ENCODE measurements around the gene SLC8A1. TPM values are rescaled to one million over a fixed set of nuclear protein-coding genes. Genes with fewer than 3 reads are reported as not detected.

Gene SLC8A1
- total RNA-seq, 1 experiment from 2014 or later, result 1.7 TPM

GRCh38 chr2:40115894-40116293 lies 336.0 kb downstream of the SLC8A1 start:
- no peaks in the 10 kb centered on the region for H3K36me3 Mint-ChIP-seq (ENCODE audit: insufficient read depth in 1 of 3, low read depth in 3 of 3)
- Histone ChIP-seq H4K91ac (ENCODE audit: insufficient read length, low read depth, low read length) (no peak overlapping the region), H3K79me2 (ENCODE audit: insufficient read depth, low read length) (no peaks in the 10 kb centered on the region), H2BK120ac (ENCODE audit: low read depth, low read length, poor library complexity, severe bottlenecking) (no peak overlapping the region), H3T11ph (ENCODE audit: low read length) (no peak overlapping the region), H4K20me1 (ENCODE audit: control insufficient read depth, insufficient read depth, insufficient read length) (no peaks in the 10 kb centered on the region), H4K5ac (ENCODE audit: insufficient read length, low read depth, low read length) (no peak overlapping the region), H3K14ac (ENCODE audit: insufficient read depth, low read length) (no peak overlapping the region), H3K18ac (ENCODE audit: insufficient read length, low read depth, low read length) (no peak overlapping the region), H3K9me3 (ENCODE audit: control insufficient read depth, low read depth, low read length) (no peaks in the 10 kb centered on the region), H3K4me2 (ENCODE audit: insufficient read depth, insufficient read length, low read length) (no peak overlapping the region), H3K23me2 (ENCODE audit: insufficient read length, low read depth, low read length, poor library complexity, severe bottlenecking) (no peaks in the 10 kb centered on the region), H2BK5ac (ENCODE audit: insufficient read length, low read length) (no peak overlapping the region), H3K56ac (ENCODE audit: insufficient read length, low read depth, low read length) (no peak overlapping the region), H3K23ac (ENCODE audit: insufficient read length, low read depth, low read length) (no peak overlapping the region), H3K27ac (ENCODE audit: insufficient read length, low read depth, low read length) (no peak overlapping the region), H2AK5ac (ENCODE audit: insufficient read length, low read length) (no peak overlapping the region), H4K8ac (replicated peaks; ENCODE audit: insufficient read length, low read depth, low read length) (no peak overlapping the region), H2BK15ac (ENCODE audit: low read depth, low read length) (no peak overlapping the region), H2AFZ (ENCODE audit: low read length) (no peak overlapping the region), H3K4ac (ENCODE audit: low read depth, low read length) (no peak overlapping the region), H3K79me1 (ENCODE audit: insufficient read depth, low read depth, low read length, poor library complexity, severe bottlenecking) (no peaks in the 10 kb centered on the region), H2BK12ac (ENCODE audit: insufficient read length, low read depth, low read length) (no peak overlapping the region), H3K27me3 (ENCODE audit: insufficient read depth, low read length) (no peaks in the 10 kb centered on the region), H3K9ac (ENCODE audit: extremely low read depth, insufficient read length, low read length) (no peak overlapping the region), H2BK20ac (ENCODE audit: low read depth, low read length, poor library complexity, severe bottlenecking) (no peak overlapping the region), H3K4me1 (ENCODE audit: insufficient read depth, low read length) (peaks cover 2% of the 10 kb centered on the region; the same call in 1 of the 2 replicates)
- no peak for TF ChIP-seq CTCF (conservative IDR thresholded peaks at IDR 0.05)
- H3K27ac Mint-ChIP-seq, result no peak overlapping the region; a peak in 1 of 7 replicates
- H3K27me3 Mint-ChIP-seq (ENCODE audit: low read depth), result 0 out of 2 replicates have a peak, but pooled peaks cover 2% of the 10 kb centered on the region
- 0 out of 4 replicates have a peak, but pooled peaks cover 0 to 4% of the 10 kb centered on the region in 2 experiments for H3K4me1 Mint-ChIP-seq
- no peak overlapping the region for H3K4me3 Mint-ChIP-seq
- no peak for DNase-seq
- no CpG with 5 or more reads among the region's 4 CpGs for WGBS (ENCODE audit: extremely low coverage, insufficient read length, low lambda C conversion rate)
- H3K9me3 Mint-ChIP-seq, result no peaks in the 10 kb centered on the region

All from H9 (cell line).